Renal cortex interstitium (tissue), 15 donors: Measurements from ENCODE around the gene CACUL1. TPM values are rescaled to one million over a fixed set of nuclear protein-coding genes. Genes with fewer than 3 reads are reported as not detected.
"Not testable (repeated sequence)": the region's sequence is repeated elsewhere in the genome, so short reads cannot be mapped to it uniquely, and the experiment has no call there.

Experiments
- DNase-seq, 11 donors: peaks; one replicate each; pipeline ENCODE4 v3.0.0-alpha.2; 2013; ENCODE audit warnings: low read depth in 9 of 11, low spot score in 4 of 11; ENCODE audit errors: extremely low read depth in 1 of 11
- long read RNA-seq, 16 experiments: transcript quantifications; one replicate each; lab custom pipeline, GENCODE V29; 2026
- polyA plus RNA-seq, 3 donors: library from polyadenylated mRNA; unstranded; fragments of 120-200 nt; gene quantifications; one replicate each; pipeline ENCODE4 v1.2.1, GENCODE V29; 2013; ENCODE audit not compliant: insufficient read length in 3 of 3

Gene CACUL1
- polyA plus RNA-seq: 10 to 100 TPM; 24.5 to 39.6 (median 31.6) TPM
- long read RNA-seq, donor 1, full-length matches to known transcripts: 3 of 3 reads
- long read RNA-seq, donor 1, partial matches to known transcripts: 0 of 3 reads
- long read RNA-seq, donor 1, other reads (novel, unspliced or antisense): 0 of 3 reads
- long read RNA-seq, donor 2, full-length matches to known transcripts: 7 of 7 reads
- long read RNA-seq, donor 2, partial matches to known transcripts: 0 of 7 reads
- long read RNA-seq, donor 2, other reads (novel, unspliced or antisense): 0 of 7 reads
- long read RNA-seq, donor 3, full-length matches to known transcripts: 9 of 9 reads
- long read RNA-seq, donor 3, partial matches to known transcripts: 0 of 9 reads
- long read RNA-seq, donor 3, other reads (novel, unspliced or antisense): 0 of 9 reads
- long read RNA-seq, donor 4, full-length matches to known transcripts: 5 of 5 reads
- long read RNA-seq, donor 4, partial matches to known transcripts: 0 of 5 reads
- long read RNA-seq, donor 4, other reads (novel, unspliced or antisense): 0 of 5 reads
- long read RNA-seq, donor 5: 0 reads
- long read RNA-seq, donor 6, full-length matches to known transcripts: 18 of 23 reads
- long read RNA-seq, donor 6, partial matches to known transcripts: 5 of 23 reads
- long read RNA-seq, donor 6, other reads (novel, unspliced or antisense): 0 of 23 reads
- long read RNA-seq, donor 7, full-length matches to known transcripts: 8 of 8 reads
- long read RNA-seq, donor 7, partial matches to known transcripts: 0 of 8 reads
- long read RNA-seq, donor 7, other reads (novel, unspliced or antisense): 0 of 8 reads
- long read RNA-seq, donor 8, full-length matches to known transcripts: 15 of 15 reads
- long read RNA-seq, donor 8, partial matches to known transcripts: 0 of 15 reads
- long read RNA-seq, donor 8, other reads (novel, unspliced or antisense): 0 of 15 reads
- long read RNA-seq, donor 9, full-length matches to known transcripts: 5 of 5 reads
- long read RNA-seq, donor 9, partial matches to known transcripts: 0 of 5 reads
- long read RNA-seq, donor 9, other reads (novel, unspliced or antisense): 0 of 5 reads
- long read RNA-seq, donor 10, full-length matches to known transcripts: 13 of 13 reads
- long read RNA-seq, donor 10, partial matches to known transcripts: 0 of 13 reads
- long read RNA-seq, donor 10, other reads (novel, unspliced or antisense): 0 of 13 reads
- long read RNA-seq, donor 11, full-length matches to known transcripts: 5 of 5 reads
- long read RNA-seq, donor 11, partial matches to known transcripts: 0 of 5 reads
- long read RNA-seq, donor 11, other reads (novel, unspliced or antisense): 0 of 5 reads
- long read RNA-seq, donor 12, full-length matches to known transcripts: 2 of 2 reads
- long read RNA-seq, donor 12, partial matches to known transcripts: 0 of 2 reads
- long read RNA-seq, donor 12, other reads (novel, unspliced or antisense): 0 of 2 reads
- long read RNA-seq, donor 13: 0 reads
- long read RNA-seq, donor 14, full-length matches to known transcripts: 6 of 6 reads
- long read RNA-seq, donor 14, partial matches to known transcripts: 0 of 6 reads
- long read RNA-seq, donor 14, other reads (novel, unspliced or antisense): 0 of 6 reads
- long read RNA-seq, donor 15, full-length matches to known transcripts: 6 of 6 reads
- long read RNA-seq, donor 15, partial matches to known transcripts: 0 of 6 reads
- long read RNA-seq, donor 15, other reads (novel, unspliced or antisense): 0 of 6 reads
- long read RNA-seq, donor 16, full-length matches to known transcripts: 14 of 20 reads
- long read RNA-seq, donor 16, partial matches to known transcripts: 6 of 20 reads
- long read RNA-seq, donor 16, other reads (novel, unspliced or antisense): 0 of 20 reads

GRCh38 chr10:118754556-118755423 lies at the start of gene CACUL1:
Gene CACUL1, minus strand, starts transcription at chr10:118754970. Its CDS starts 208 bp downstream, at chr10:118754762.
- peak; percentile 98 to 100 (median 99) for DNase-seq

GRCh38 chr10:118804262-118804773 lies 49.5 kb upstream of the CACUL1 start:
- no peak for DNase-seq

- no peak for DNase-seq
Measured at GRCh38 chr10:118802126-118802793, 47.5 kb upstream of the CACUL1 start.

- peak in 2 of 11 donors; percentile 10 to 17 for DNase-seq
Measured at GRCh38 chr10:118800920-118801319, 46.1 kb upstream of the CACUL1 start.

GRCh38 chr10:118799777-118800176 lies 45.0 kb upstream of the CACUL1 start:
- no peak for DNase-seq

GRCh38 chr10:118798231-118798662 lies 43.5 kb upstream of the CACUL1 start:
- no peak for DNase-seq

GRCh38 chr10:118794971-118795370 lies 40.2 kb upstream of the CACUL1 start:
- DNase-seq: not testable (repeated sequence)

- no peak for DNase-seq
Measured at GRCh38 chr10:118793545-118793944, 38.8 kb upstream of the CACUL1 start.

GRCh38 chr10:118792526-118792925 lies 37.8 kb upstream of the CACUL1 start:
- DNase-seq: no peak

- DNase-seq: no peak
Measured at GRCh38 chr10:118790058-118790457, 35.3 kb upstream of the CACUL1 start.

GRCh38 chr10:118785551-118785950 lies 30.8 kb upstream of the CACUL1 start:
- no peak for DNase-seq

GRCh38 chr10:118783776-118784545 lies 29.2 kb upstream of the CACUL1 start:
- no peak for DNase-seq

- not testable (repeated sequence) for DNase-seq
Measured at GRCh38 chr10:118782916-118783465, 28.2 kb upstream of the CACUL1 start.

GRCh38 chr10:118781541-118781940 lies 26.8 kb upstream of the CACUL1 start:
- no peak for DNase-seq

- no peak for DNase-seq
Measured at GRCh38 chr10:118778727-118779126, 24.0 kb upstream of the CACUL1 start.
